ENCODE data around the gene LPO.

Gene LPO

GRCh38 chr17:58265902-58266875, 27.8 kb downstream of the LPO start (continued):
- no peak for TF ChIP-seq ZNF8 (CRISPR knock-in tag; IDR thresholded peaks at IDR 0.05)
- TF ChIP-seq CREB5 (CRISPR knock-in tag; IDR thresholded peaks at IDR 0.05; ENCODE audit: low read depth) = no peak
- TF ChIP-seq ZNF70 (CRISPR knock-in tag; IDR thresholded peaks at IDR 0.05) = no peak
- no peak for TF ChIP-seq ARNTL (CRISPR knock-in tag; IDR thresholded peaks at IDR 0.05; ENCODE audit: borderline replicate concordance, low read depth)

GRCh38 chr17:58267347-58268324, 29.3 kb downstream of the LPO start:
- no peak for ATAC-seq
- TF ChIP-seq ZNF565 (CRISPR knock-in tag; conservative IDR thresholded peaks at IDR 0.05; ENCODE audit: low read depth) (no peak), GLIS3 (CRISPR knock-in tag; IDR thresholded peaks at IDR 0.05) (no peak), ZFP30 (CRISPR knock-in tag; IDR thresholded peaks at IDR 0.05) (no peak), PPARA (CRISPR knock-in tag; IDR thresholded peaks at IDR 0.05; ENCODE audit: borderline replicate concordance) (no peak), SNAI2 (CRISPR knock-in tag; IDR thresholded peaks at IDR 0.05) (no peak), CSRNP3 (CRISPR knock-in tag; IDR thresholded peaks at IDR 0.05) (no peak), TSHZ2 (CRISPR knock-in tag; IDR thresholded peaks at IDR 0.05) (no peak), TOX (CRISPR knock-in tag; IDR thresholded peaks at IDR 0.05; ENCODE audit: borderline replicate concordance) (no peak), ZNF8 (CRISPR knock-in tag; IDR thresholded peaks at IDR 0.05) (no peak), CSDC2 (CRISPR knock-in tag; IDR thresholded peaks at IDR 0.05) (no peak)

- no peak for ATAC-seq
These were observed 29.9 kb downstream of the LPO start for GRCh38 chr17:58268326-58268725.

GRCh38 chr17:58268774-58269556, 30.6 kb downstream of the LPO start:
- ATAC-seq = no peak
- no peak for TF ChIP-seq GLIS3 (CRISPR knock-in tag; IDR thresholded peaks at IDR 0.05)
- no peak for TF ChIP-seq CREB5 (CRISPR knock-in tag; IDR thresholded peaks at IDR 0.05; ENCODE audit: low read depth)
- TF ChIP-seq SNAI2 (CRISPR knock-in tag; IDR thresholded peaks at IDR 0.05) = no peak
- TF ChIP-seq POU6F1 (CRISPR knock-in tag; IDR thresholded peaks at IDR 0.05; ENCODE audit: borderline replicate concordance, low read depth) = no peak
- TF ChIP-seq PATZ1 (CRISPR knock-in tag; IDR thresholded peaks at IDR 0.05; ENCODE audit: borderline replicate concordance) = no peak
- no peak for TF ChIP-seq TCF4 (CRISPR knock-in tag; IDR thresholded peaks at IDR 0.05; ENCODE audit: borderline replicate concordance)
- no peak for TF ChIP-seq CSDC2 (CRISPR knock-in tag; IDR thresholded peaks at IDR 0.05)
- TF ChIP-seq CSRNP3 (CRISPR knock-in tag; IDR thresholded peaks at IDR 0.05) = no peak
- no peak for TF ChIP-seq ARNTL (CRISPR knock-in tag; IDR thresholded peaks at IDR 0.05; ENCODE audit: borderline replicate concordance, low read depth)
- no peak for TF ChIP-seq ESRRG (CRISPR knock-in tag; IDR thresholded peaks at IDR 0.05)

More at GRCh38 chr17:58268326-58268725, 29.9 kb downstream of the LPO start:
- TF ChIP-seq ZC3H10 (CRISPR knock-in tag; IDR thresholded peaks at IDR 0.05) (no peak), CSDC2 (CRISPR knock-in tag; IDR thresholded peaks at IDR 0.05) (no peak), ZFP30 (CRISPR knock-in tag; IDR thresholded peaks at IDR 0.05) (no peak), ISL1 (CRISPR knock-in tag; IDR thresholded peaks at IDR 0.05) (no peak), ZFP3 (CRISPR knock-in tag; IDR thresholded peaks at IDR 0.05) (no peak)
